Fibroblast of skin of right biceps (primary cell): ENCODE results near the gene PTPRN2.

Experiments used
- DNase-seq: peaks from one replicate; pipeline ENCODE4 v3.0.0-alpha.2; 2013

PTPRN2 gene

DNA sequence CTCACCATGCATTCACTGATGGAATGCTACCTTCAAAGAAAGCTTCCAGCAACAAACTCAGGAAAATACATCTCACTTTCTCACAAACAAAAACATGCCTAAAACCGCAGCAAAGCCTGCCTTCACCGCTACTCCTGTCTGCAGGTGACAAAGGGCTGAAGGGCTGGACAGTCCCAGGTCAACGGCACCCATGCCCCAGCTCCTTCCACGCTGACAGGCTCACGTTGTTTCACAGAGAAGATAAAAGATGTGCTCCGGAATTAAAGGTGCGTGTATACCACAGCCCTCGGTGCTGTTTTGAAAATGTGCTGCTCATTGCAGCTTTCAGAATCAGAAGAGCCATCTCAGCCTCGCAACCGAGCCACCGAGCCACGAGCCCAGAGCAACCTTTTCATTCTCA is 445.0 kb downstream of the PTPRN2 start:
- no peak for DNase-seq

DNA sequence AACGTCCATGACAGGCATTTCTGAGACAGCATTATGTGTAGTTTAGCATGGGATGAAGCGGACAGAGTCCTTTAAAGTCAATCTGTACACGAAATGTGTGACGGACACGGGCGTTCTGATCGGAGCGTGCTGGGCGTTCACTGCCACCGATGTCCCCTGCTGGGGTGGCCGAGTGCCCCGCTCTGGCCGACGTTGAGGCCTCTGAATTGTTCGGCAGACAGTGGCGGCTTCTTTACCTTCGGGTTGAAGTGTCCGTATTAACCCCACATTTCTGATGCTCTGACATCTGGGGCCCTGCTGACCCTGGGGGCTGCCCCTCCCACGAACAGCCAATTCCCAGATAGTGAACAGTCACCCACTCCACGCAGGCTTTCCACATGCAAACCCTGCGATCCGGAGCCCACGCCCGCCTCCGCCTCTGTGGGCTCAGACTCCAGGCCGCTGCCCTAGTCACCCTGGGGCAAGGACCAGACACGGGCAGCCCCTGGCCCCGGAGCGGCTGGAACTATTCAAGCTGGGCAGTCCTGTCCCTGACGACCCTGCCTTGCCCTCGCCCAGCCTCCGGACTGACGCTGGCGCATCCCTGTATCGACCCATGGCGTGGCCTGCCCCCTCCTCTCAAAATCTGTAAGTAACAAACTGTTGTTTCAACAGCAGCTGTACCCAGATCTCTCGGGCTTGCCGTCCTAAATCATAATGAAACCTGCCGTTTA is 445.7 kb downstream of the PTPRN2 start:
- no peak for DNase-seq

DNA sequence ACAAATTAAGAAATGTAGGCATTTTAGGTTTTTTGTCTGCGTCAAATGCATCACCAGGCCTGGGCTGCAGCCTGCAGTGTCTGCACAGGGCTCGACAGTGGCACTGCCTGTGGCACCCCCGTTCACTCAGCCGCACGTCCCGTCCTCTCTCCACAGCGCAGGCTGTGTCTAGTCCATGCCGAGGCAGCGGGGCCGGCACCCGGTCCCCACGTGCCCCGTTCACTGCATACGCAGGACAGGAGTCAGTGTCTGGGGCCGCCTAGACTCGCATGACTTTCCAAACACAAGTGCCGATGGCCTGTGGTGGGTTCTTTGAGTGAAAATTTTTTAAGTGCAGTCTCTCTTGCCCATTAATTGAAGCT is 446.4 kb downstream of the PTPRN2 start:
- no peak for DNase-seq

DNA sequence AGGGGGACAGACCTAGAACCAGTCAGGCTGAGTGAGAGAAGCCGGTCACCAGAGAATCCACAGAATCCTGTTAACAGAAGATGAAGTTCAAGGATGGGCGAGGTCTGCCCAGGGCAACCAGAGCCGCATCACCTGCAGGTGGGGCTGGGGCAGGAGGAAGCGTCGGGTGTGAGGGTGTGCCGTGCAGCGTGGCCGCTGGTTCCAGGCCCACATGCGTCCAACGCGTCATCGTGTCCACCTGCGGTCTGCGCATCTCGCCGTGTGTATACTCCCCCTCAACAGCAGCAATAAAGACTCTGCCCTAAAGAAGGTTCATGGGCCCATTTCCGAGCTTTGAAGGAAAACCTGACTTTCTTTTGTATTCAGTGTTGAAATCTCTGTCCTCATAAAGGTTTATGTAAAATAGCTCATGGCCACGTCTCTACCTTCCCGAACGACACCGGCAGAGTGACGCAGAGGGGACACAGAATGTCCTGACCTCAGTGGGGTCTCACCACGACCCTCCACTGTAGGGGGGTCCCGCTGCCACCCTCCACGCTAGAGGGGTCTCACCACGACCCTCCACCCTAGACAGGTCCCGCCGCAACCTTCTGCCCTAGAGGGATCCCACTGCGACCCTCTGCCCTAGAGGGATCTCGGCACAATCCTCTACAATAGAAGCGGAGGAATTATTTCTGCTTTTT is 446.9 kb downstream of the PTPRN2 start:
- DNase-seq: no peak

DNA sequence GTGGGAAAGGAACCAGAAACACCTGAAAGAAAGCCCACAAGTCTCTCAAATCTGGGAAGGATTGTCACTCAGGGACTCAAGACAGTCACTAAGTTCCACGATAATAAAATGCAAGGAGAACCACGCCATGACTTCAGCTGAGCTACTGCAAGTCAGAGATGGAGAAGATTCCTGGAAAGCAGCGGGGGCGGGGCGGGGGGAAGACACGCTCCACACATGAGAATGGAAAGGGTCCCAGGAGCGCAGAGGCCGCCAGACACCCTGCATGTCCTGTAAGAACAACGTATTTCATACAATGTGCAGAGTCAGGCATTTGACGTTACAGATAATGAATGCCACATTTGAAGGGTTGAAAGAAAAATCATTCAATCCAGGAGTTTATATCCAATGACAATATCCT is 448.1 kb downstream of the PTPRN2 start:
- no peak for DNase-seq

DNA sequence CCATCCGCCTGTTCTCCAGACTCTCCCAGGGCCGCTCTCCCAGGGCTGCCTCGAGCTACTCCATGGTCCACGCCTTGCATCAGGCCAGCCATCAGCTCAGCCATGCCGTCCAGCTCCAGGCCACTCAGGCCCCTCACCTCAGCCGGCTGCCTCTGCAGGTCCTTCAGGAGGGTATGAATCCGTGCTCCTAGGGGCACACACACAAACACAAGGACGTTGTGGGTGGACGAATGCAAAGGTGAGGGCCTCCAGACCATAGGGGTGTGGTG is 449.4 kb downstream of the PTPRN2 start:
- DNase-seq: no peak

DNA sequence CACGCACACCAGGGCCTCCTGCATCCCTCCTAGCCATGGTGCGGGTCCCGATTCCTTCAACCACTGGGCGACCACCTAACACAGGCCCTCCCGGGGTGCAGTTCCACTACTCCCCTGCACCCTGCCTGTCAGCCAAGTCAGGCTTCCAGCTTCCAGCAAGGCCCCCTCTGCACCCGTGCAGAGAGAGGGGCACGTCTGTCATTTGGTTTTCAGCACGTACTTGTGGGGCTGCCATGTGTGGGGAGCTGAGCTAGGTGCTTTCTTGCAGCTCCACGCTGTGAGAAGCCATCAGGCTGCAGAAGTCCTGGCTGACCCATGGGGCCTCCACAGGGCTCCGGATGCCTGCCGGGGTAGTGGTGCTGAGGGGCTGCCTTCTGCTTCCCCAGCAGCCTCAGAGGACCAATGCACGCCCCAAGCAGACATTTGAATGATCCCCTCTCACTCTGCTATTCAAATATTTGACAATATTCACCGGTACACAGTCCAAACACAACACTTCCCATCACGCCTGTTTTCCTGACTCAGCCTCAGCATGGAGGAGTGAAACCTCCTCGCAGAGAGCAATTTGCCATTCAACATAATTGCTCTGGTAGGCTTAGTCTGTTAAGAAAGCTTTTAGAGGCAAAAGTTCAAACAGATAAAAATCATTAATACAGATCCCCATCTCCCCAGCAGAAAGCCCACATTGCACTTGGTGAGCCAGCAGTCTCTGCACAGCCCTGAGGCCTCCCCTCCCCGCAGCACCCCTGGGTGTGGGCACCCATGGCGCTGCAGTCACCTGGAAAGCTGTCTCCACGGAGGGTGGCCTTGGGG is 449.9 kb downstream of the PTPRN2 start:
- DNase-seq: no peak

DNA sequence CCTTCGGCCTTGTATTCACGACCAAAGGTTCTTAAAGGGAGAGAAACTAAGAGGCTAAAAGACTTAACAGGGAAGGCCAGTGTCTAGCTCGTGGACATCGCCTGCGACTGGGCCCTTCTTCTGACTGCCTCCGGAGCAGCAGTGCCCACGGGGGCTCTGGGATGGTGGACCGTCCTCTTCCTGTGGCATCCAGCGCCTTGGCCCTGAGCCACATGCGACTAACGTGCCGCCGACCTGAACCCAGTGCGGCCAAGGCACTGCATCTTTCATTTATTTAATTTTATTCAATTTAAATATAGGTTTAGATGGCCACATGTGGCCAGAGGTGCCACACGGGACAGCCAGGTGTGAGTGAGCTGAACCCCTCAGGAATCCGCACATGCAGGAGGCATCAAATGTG is 451.7 kb downstream of the PTPRN2 start:
- no peak for DNase-seq

DNA sequence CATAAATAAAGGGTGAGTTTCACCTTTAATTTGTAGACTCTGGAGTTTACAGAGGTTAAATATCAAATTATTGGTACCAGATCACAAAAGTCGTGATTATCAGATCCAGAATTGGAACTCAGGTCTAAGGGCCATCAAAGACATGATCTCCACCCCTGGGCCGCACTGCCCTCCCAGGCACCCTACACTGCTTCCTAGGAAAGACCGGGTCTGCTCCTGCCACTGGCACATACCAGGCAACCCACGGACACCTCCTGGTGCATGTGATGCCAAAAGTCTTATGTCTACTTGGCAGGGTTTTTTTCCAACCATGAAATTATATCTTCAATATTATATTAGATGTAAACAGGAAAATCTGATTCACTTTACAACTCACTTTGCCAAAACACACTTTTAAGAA is 452.8 kb downstream of the PTPRN2 start:
- DNase-seq: no peak

DNA sequence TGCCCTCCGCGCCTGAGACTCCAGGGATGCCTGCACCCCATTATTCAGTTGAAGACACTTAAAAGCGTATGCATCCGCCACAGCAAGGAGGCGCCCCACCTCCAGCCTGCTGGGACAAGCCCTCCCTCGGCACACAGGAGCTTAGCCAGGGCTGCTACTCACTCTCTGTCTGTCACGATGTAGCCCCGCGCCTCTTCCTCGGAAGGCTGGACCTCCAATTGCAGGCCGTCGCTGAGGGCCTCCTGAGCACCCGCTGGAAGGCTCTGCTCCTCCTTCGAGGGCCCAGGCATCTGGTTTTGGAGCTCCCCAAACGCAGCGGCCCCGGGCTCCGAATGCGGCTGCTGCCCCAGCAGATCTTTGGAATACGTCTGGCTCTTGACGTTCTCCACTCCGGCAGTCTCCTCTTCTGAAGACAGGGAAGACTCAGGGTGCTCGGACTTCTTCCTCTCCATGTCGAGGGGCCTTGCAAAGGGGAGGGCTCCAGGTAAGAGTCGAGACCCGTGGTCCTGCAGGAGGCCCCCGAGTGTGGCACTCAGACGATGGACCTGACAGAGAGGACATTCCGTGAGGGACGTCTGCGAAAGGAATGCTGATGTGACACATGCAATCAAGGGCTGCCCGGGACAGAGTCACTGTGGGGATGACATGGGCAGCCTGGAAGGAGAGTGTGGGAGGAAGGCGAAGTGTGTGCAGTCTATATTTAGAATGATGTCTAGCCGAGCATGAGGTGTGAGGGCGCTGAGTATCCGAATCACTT is 453.9 kb downstream of the PTPRN2 start:
- no peak for DNase-seq

DNA sequence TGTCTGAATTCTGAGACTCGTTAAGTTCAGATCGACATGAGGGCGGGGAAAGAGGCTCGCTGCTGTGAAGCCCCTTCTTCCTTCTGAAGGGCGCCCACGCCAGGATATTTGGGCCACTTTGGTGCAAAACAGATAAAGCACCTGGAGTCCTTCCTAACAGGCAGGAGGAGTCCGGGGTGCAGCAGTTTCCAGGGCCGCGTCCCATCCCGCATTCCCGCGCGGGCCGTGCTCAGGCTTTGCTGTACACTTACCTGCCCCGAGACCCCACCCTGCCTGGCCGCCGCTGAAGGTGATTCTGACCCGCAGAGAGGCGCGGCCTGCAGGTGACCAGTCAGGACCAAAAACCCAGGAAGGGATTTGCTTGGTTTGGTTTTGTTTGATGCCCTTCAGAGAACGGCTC is 454.6 kb downstream of the PTPRN2 start:
- no peak for DNase-seq

DNA sequence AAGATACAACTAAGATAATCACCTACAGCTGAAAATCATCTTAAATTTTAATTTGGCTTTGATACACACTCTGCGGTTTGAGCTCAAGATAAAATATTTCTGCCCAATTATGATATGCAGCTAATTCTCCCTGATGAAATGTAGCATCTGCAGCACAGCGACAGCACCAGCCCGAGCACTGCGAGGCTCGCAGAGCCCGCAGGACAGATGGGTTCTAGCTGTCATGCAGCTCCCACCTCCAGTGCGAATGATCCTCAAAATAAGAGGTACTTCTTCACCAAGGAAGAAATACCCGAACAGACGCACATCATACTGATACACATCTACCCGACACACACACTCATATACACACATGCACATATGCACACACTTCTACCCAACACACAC is 457.6 kb downstream of the PTPRN2 start:
- DNase-seq: no peak

DNA sequence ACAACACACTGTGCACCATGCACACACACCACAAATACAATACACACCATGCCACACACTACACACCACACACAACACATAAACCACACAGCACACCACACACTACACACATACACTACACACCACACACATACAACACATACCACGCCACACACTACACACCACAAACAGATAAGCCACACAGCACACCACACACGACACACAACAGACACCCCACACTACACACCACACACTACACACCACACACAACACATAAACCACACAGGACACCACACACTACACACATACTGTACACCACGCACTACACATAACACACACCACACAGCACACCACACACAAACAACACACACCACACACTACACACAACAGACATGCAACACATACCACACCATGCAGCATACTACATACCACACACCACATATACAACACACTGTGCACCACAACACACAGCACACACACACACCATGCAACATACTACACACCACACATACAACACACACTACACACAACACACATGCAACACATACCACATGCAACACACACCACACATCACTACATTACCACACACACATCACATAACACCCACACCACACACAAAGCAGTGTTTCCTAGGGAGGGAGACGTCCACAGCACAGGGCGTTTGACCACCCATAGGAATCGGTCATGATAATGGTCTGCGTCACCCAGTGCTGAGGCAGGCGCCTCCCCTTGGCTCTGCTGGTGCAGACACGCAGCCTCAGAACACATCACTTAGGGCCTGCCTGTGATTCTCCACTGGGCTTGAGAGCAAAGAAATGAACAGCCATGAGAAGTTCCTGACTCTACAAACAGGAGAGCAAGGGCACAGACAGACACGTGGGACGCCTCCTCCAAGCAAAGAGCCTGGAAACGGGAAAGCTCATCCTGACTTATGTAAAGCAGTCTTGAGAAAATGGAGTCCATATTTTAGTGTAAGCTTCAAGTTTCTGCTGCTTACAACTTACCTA is 458.3 kb downstream of the PTPRN2 start:
- no peak for DNase-seq

DNA sequence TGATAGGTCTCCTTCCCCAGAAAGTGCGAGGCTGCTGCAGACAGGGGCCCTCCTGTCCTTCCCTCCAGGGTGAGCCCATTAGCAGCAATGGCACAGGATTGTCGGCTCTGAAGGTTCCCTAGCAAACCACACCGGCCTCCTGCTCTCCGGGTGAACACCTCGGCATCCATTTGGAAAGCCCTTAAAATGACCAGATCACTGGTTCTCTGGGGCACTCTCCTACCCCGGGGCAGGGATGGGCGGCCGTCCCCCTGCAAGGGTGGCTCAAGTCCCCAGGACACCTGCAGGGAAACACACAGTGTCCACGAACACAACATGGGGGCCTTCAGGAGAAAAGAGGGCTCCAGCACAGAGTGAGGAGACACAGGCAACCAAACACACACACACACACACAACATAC is 459.1 kb downstream of the PTPRN2 start:
- DNase-seq: no peak

DNA sequence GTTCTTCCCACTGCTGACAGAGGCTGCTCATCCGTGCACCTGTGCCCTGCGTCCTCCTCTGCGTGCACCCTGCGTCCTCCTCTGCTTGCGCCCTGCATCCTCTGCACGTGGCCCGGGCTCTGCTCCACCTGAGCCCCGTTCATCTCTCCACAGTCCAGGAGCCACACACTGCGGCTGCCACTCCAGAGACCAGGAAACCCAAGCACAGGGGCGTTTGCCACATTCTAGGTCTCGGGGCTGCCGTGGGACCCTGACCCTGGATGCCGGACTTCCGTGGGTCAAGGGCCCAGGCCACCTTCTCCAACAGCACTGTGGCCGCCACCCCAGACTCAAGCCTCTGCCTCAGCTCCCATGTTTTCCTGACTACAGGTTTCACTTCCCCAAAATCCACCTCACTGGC is 460.4 kb downstream of the PTPRN2 start:
- no peak for DNase-seq

DNA sequence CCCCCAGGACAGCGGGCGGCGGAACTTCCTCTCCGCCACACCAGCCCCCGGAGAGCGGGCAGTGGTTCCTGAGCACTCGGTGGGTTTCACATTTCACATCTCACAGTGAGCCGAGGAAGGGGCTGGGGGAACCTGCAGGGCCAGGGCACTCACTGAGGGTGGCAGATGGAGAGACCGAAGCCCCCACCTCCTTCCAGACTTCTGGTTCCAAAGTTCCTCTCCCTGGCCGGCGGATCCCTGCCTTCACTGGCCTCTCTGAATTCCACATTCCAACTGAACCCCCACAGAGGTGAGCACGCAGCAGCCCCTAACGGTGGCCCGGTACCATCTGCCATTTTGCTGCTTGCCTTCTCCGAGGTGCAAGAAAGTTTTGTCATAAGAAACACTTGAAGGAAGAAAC is 461.0 kb downstream of the PTPRN2 start:
- no peak for DNase-seq

DNA sequence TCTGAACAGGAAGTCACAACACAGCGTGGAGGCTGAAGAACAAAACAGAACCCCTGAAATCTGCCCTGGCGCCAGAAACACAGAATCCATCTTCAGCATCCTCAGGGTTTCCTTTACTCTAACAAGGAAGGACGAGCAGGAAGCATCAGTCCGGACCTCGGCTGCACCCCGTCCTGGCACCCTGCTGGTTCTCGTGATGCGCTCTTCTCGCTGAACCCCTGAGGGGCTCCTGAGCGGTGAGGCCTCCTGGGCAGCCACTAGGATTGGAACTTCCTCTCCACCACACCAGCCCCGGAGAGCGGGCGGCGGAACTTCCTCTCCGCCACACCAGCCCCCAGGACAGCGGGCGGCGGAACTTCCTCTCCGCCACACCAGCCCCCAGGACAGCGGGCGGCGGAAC is 461.9 kb downstream of the PTPRN2 start:
- DNase-seq: no peak

DNA sequence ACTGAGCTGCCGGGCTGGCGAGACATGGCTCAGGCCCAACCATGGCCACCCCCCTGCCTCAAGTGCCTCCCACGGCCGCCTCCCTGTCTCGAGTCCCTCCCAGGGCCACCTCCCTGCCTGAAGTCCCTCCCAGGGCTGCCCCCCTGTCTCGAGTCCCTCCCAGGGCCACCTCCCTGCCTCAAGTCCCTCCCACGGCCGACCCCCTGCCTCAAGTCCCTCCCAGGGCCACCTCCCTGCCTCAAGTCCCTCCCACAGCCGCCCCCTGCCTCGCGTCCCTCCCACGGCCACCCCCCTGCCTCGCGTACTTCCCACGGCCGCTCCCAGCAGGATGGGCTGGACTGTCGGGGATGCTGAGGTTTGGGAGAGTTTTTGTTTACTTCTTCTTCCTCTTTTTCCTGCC is 462.5 kb downstream of the PTPRN2 start:
- no peak for DNase-seq

DNA sequence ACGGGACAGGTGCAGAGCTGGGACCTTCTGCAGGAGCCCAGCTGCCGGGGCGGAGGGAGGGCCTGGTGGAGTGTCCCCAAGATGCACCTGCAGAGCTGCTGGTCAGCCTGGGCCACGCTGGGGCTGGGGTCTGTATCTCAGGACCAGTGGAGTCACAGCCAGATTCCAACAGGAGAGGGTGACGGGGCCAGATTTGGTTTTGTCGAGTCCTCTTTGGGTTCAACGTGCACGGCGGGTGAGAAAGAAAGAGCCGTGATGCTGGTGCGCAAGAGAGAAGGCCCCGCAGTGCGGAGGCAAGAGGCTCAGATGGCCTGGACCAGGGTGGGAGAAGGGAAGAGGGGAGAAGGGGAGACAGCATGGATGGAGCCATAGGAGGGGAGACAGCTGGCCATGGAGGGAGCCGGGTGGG is 462.9 kb downstream of the PTPRN2 start:
- DNase-seq: no peak

DNA sequence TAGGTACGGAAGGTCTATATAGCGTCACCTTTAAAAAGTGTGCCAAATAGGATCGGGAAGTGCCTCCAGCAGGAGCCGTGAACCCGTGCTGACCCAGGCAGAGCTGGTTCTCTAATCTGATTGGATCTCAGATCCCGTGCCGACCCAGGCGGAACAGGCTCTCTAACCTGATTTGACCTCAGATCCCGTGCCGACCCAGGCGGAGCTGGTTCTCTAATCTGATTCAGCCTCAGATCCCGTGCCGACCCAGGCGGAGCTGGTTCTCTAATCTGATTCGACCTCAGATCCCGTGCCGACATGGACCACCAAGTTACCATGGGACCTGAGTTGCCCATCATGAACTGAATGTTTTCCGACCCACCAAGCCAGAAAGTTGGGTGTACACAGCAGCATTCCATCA is 463.9 kb downstream of the PTPRN2 start:
- DNase-seq: no peak

DNA sequence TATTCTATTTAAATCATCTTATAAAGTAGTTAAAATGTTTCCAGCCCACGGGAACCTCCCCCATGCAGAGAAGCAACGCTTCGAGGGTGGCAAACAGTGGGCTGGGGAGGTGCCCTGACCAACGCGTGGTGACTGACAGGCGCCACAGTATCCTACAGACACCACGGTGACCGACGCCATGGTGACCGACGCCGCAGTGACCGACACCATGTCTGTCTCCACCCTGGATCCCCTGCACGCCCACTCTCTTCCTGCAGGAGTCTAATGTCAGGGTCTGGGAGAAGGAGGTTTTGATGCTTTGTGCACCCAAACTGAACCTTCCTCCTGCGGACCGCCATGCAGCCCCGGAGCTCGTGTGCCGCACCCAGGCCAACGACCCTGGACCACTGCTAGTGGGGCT is 464.4 kb downstream of the PTPRN2 start:
- no peak for DNase-seq

DNA sequence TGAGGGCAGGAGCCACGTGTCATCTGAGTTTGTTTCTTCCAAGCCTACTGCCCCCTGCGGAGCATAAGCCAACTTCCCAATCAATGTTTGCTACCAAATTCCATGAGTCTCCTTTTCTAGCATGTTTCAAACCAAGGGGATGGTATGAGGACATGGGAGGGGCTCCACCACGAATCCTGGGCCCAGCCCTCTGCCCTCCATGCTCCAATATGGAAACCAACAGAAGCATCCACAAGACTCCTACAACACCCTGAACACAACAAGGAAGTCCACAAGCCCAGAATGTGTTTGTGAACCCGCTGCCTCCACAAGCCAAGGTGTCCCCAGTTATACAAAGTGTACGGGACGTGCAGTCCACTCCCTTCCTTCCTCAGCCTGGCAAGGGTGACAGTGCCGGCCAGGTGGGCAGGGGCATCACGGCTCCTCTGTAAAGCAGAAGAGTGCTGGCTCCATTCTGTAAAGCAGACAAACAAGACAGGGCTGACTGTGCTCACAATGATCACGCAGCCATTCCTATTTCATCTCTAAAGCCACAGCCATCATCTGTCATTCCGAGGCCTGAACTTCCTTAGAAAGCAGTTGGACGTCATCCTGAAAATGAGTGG is 466.1 kb downstream of the PTPRN2 start:
- DNase-seq: no peak
